Esophagus mucosa (tissue), 1 donor: ENCODE results near the gene S100A14. TPM values are rescaled to one million over a fixed set of nuclear protein-coding genes. Genes with fewer than 3 reads are reported as not detected.

Source experiments
- total RNA-seq: library from RNA; stranded (reverse); gene quantifications from one replicate; pipeline ENCODE4 v1.2.4, GENCODE V29; 2023
- donor health status: DM: yes; HTN: yes; CAD: no.

S100A14 gene
- total RNA-seq, 1 donor from 2014 or later = 1,938 TPM

Other genes starting within 250 kb of the S100A14 start
- 65.2 TPM for gene S100A12, start 240.7 kb downstream of the S100A14 start, total RNA-seq
- 27,439 TPM for gene S100A8, start 225.3 kb downstream of the S100A14 start, total RNA-seq
- 24.6 TPM for gene S100A7A, start 199.8 kb downstream of the S100A14 start, total RNA-seq
- 5,647 TPM for gene S100A7, start 155.7 kb downstream of the S100A14 start, total RNA-seq
- 976 TPM for gene S100A6, start 80.3 kb downstream of the S100A14 start, total RNA-seq
- not detected for gene S100A5, start 75.4 kb downstream of the S100A14 start, total RNA-seq
- 36.0 TPM for gene S100A4, start 70.5 kb downstream of the S100A14 start, total RNA-seq
- 9.6 TPM for gene S100A3, start 67.1 kb downstream of the S100A14 start, total RNA-seq
- 4,166 TPM for gene S100A2, start 50.5 kb downstream of the S100A14 start, total RNA-seq
- gene S100A16, start 3.2 kb downstream of the S100A14 start, total RNA-seq = 1,290 TPM
- gene S100A13, start 11.2 kb upstream of the S100A14 start, total RNA-seq = 52.5 TPM
- 0.44 TPM for gene S100A1, start 12.1 kb upstream of the S100A14 start, total RNA-seq
- gene CHTOP, start 17.7 kb upstream of the S100A14 start, total RNA-seq = 44.0 TPM
- gene SNAPIN, start 42.4 kb upstream of the S100A14 start, total RNA-seq = 32.0 TPM
- gene ILF2, start 54.7 kb upstream of the S100A14 start, total RNA-seq = 131 TPM
- 1.8 TPM for gene NPR1, start 62.4 kb upstream of the S100A14 start, total RNA-seq
- gene INTS3, start 111.7 kb upstream of the S100A14 start, total RNA-seq = 22.5 TPM
- gene SLC27A3, start 159.1 kb upstream of the S100A14 start, total RNA-seq = 16.1 TPM